Astrocyte of the hippocampus (primary cell): Measurements from ENCODE around the gene TNFAIP6.
A peak's percentile ranks its signal among the peaks of the same experiment; 100 is the strongest.

Source experiments
- DNase-seq: peaks from one replicate; pipeline ENCODE4 v3.0.0; 2011; ENCODE audit warnings: low read depth, low spot score

The TNFAIP6 gene

GRCh38 chr2:151359768-151360461, 2.5 kb downstream of the TNFAIP6 start:
- no peak for DNase-seq

GRCh38 chr2:151361674-151362370, 4.4 kb downstream of the TNFAIP6 start:
- DNase-seq = no peak

GRCh38 chr2:151363709-151364108, 6.3 kb downstream of the TNFAIP6 start:
- DNase-seq = peak; percentile 30

- DNase-seq = peak; percentile 78
Observed at GRCh38 chr2:151367571-151367970, 10.2 kb downstream of the TNFAIP6 start.

GRCh38 chr2:151374436-151374835, 17.0 kb downstream of the TNFAIP6 start:
- DNase-seq = peak; percentile 57

- DNase-seq = no peak
Observed at GRCh38 chr2:151379169-151379568, 21.8 kb downstream of the TNFAIP6 start.

- DNase-seq = no peak
Observed at GRCh38 chr2:151380580-151381235, 23.3 kb downstream of the TNFAIP6 start.

- DNase-seq = peak; percentile 27
Observed at GRCh38 chr2:151381266-151381665, 23.9 kb downstream of the TNFAIP6 start.

- DNase-seq = no peak
Observed at GRCh38 chr2:151388011-151388410, 30.6 kb downstream of the TNFAIP6 start.

GRCh38 chr2:151391436-151391835, 34.0 kb downstream of the TNFAIP6 start:
- DNase-seq = no peak

GRCh38 chr2:151394509-151394908, 37.1 kb downstream of the TNFAIP6 start:
- DNase-seq = no peak

- DNase-seq = no peak
Observed at GRCh38 chr2:151395509-151396374, 38.4 kb downstream of the TNFAIP6 start.

- no peak for DNase-seq
Observed at GRCh38 chr2:151399981-151400380, 42.6 kb downstream of the TNFAIP6 start.

GRCh38 chr2:151401149-151401548, 43.8 kb downstream of the TNFAIP6 start:
- no peak for DNase-seq

GRCh38 chr2:151403914-151404313, 46.5 kb downstream of the TNFAIP6 start:
- no peak for DNase-seq

- no peak for DNase-seq
Observed at GRCh38 chr2:151405376-151405775, 48.0 kb downstream of the TNFAIP6 start.

- DNase-seq = no peak
Observed at GRCh38 chr2:151407281-151407680, 49.9 kb downstream of the TNFAIP6 start.

- no peak for DNase-seq
Observed at GRCh38 chr2:151408788-151409600, 51.6 kb downstream of the TNFAIP6 start.

GRCh38 chr2:151409601-151410484, 52.5 kb downstream of the TNFAIP6 start, which contains the start of gene RIF1:
Gene RIF1, plus strand, starts transcription at chr2:151409902. Its CDS starts 522 bp downstream, at chr2:151410424.
- peak; percentile 97 for DNase-seq

- DNase-seq = peak; percentile 42
Observed at GRCh38 chr2:151410485-151410834, 53.1 kb downstream of the TNFAIP6 start.
